ENCODE data around the gene CASS4.

CASS4 gene

DNA sequence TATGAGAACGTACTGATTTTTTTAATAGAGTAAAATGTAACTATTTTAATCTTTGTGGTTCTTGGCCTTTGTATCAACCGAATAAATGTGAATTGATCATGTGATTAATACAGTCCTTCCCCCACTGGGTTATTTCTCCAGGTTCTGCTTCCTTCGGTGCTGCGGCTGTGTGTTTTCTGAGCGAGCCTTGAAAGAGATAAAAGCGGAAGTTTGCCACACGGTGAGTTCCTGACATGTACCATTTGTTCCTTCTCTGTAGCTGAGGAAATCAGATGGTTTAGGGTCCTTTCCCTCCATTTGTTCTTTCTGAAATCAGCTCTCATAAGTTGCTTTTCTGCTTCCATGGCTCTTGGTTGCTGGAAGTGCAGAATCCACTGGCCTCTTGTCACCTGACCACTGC lies 71.9 kb downstream of the CASS4 start:
- Histone ChIP-seq H3K4me1 (ENCODE audit: control insufficient read depth, low read depth, low read length) (no peaks in the 10 kb centered on the region), H3K4me3 (ENCODE audit: low read length) (no peak overlapping the region), H3K36me3 (ENCODE audit: control insufficient read depth, low read depth, low read length) (peaks cover 33% of the 10 kb centered on the region), H3K27ac (ENCODE audit: low read length) (no peak overlapping the region), H3K27me3 (ENCODE audit: control insufficient read depth, insufficient read depth, low read length) (no peaks in the 10 kb centered on the region), H3K9me3 (ENCODE audit: control insufficient read depth, low read depth, low read length) (no peaks in the 10 kb centered on the region), H3K9ac (ENCODE audit: low read length) (no peak overlapping the region)

DNA sequence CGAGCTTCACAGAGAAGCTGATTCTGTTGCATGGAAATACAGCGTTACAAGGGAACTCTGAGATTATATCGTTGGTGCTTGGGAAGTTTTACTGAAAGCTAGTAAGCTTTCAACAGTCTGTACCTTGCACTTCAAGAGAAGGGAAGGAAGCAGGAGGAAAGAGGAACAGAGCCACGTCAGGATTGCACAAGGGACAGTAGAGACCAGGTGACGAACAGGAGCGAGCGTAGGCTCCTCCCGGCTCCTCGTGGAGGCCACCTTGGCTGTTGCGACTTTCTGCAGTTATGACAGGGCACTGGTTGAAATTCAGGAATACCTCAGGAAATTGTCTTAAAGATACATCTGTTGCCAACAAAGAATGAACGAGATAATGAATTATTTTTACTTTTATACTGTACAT lies 75.2 kb downstream of the CASS4 start:
- H3K36me3 ChIP-seq (ENCODE audit: control insufficient read depth, low read depth, low read length) = peaks cover 26% of the 10 kb centered on the region
- H3K9me3 ChIP-seq (ENCODE audit: control insufficient read depth, low read depth, low read length) = no peaks in the 10 kb centered on the region
- no peaks in the 10 kb centered on the region for H3K4me1 ChIP-seq (ENCODE audit: control insufficient read depth, low read depth, low read length)
- no peaks in the 10 kb centered on the region for H3K27me3 ChIP-seq (ENCODE audit: control insufficient read depth, insufficient read depth, low read length)
- H3K4me3 ChIP-seq (ENCODE audit: low read length) = no peak overlapping the region
- H3K27ac ChIP-seq (ENCODE audit: low read length) = no peak overlapping the region
- no peak overlapping the region for H3K9ac ChIP-seq (ENCODE audit: low read length)

DNA sequence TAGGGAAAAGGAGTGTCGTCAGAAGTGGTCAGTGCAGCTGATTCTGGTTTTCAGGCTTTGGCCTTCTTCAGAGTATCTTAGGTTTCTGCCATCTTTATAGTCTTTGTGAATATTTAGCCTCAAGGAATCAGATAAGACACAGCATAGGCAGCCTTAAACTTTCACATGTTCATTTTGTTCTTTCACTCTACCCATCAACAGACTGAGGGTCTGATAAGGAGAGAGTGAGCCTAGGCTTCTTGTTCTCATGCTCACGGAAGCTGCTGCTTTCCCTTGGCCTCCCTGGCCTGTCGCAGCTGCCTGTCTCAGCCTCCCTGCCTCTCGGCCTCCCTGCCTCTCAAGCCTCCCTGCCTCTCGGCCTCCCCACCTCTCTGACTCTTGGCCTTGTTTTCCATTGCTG lies 76.5 kb downstream of the CASS4 start:
- Histone ChIP-seq H3K36me3 (ENCODE audit: control insufficient read depth, low read depth, low read length) (peaks cover 26% of the 10 kb centered on the region), H3K9me3 (ENCODE audit: control insufficient read depth, low read depth, low read length) (no peaks in the 10 kb centered on the region), H3K4me3 (ENCODE audit: low read length) (no peak overlapping the region), H3K27ac (ENCODE audit: low read length) (no peak overlapping the region), H3K27me3 (ENCODE audit: control insufficient read depth, insufficient read depth, low read length) (no peaks in the 10 kb centered on the region), H3K9ac (ENCODE audit: low read length) (no peak overlapping the region), H3K4me1 (ENCODE audit: control insufficient read depth, low read depth, low read length) (no peaks in the 10 kb centered on the region)

DNA sequence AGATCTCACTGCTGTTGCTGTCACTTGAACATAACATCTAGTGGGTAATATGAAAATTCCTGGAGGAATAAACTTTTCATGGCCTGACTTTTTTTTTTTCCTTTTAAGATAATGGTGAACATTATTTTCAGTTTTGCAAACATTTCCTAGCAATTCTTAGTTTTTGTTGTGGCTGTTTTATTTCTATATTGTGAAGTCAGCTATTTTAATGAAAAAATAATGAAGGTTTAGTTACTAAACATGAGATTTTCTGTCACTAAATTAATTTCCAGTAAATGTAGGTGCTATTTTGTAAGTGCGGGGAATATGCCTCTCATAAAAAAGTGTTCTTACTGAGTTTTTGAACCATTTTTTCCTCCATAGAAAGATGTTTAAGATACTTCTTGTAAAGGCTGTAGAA lies 89.1 kb downstream of the CASS4 start:
- Histone ChIP-seq H3K27ac (ENCODE audit: low read length) (no peak overlapping the region), H3K4me3 (ENCODE audit: low read length) (no peak overlapping the region), H3K9ac (ENCODE audit: low read length) (no peak overlapping the region), H3K36me3 (ENCODE audit: control insufficient read depth, low read depth, low read length) (no peaks in the 10 kb centered on the region), H3K27me3 (ENCODE audit: control insufficient read depth, insufficient read depth, low read length) (no peaks in the 10 kb centered on the region), H3K4me1 (ENCODE audit: control insufficient read depth, low read depth, low read length) (no peaks in the 10 kb centered on the region), H3K9me3 (ENCODE audit: control insufficient read depth, low read depth, low read length) (no peaks in the 10 kb centered on the region)

DNA sequence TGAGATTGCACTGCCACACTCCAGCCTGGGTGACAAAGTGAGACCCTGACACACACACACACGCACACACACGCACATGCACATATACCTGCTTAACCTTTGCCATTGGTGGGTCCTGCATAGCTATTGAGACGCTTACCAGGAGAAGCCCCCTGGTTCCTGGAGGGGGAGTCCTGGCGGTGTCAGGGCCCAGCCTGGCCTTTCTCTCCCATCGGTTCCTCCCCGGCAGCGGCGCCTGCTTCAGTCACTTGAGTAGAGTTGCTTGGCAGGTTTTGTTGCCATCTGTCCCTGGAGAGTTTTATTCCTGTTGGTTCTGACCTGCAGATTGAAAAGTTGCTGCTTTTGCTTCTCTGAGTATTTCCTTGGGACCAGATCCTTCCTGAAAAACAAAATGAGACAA lies 91.9 kb downstream of the CASS4 start:
- H3K36me3 ChIP-seq (ENCODE audit: control insufficient read depth, low read depth, low read length) = no peaks in the 10 kb centered on the region
- H3K27me3 ChIP-seq (ENCODE audit: control insufficient read depth, insufficient read depth, low read length) = no peaks in the 10 kb centered on the region
- H3K9ac ChIP-seq (ENCODE audit: low read length) = no peak overlapping the region
- H3K4me3 ChIP-seq (ENCODE audit: low read length) = no peak overlapping the region
- no peak overlapping the region for H3K27ac ChIP-seq (ENCODE audit: low read length)
- no peaks in the 10 kb centered on the region for H3K9me3 ChIP-seq (ENCODE audit: control insufficient read depth, low read depth, low read length)
- H3K4me1 ChIP-seq (ENCODE audit: control insufficient read depth, low read depth, low read length) = no peaks in the 10 kb centered on the region

DNA sequence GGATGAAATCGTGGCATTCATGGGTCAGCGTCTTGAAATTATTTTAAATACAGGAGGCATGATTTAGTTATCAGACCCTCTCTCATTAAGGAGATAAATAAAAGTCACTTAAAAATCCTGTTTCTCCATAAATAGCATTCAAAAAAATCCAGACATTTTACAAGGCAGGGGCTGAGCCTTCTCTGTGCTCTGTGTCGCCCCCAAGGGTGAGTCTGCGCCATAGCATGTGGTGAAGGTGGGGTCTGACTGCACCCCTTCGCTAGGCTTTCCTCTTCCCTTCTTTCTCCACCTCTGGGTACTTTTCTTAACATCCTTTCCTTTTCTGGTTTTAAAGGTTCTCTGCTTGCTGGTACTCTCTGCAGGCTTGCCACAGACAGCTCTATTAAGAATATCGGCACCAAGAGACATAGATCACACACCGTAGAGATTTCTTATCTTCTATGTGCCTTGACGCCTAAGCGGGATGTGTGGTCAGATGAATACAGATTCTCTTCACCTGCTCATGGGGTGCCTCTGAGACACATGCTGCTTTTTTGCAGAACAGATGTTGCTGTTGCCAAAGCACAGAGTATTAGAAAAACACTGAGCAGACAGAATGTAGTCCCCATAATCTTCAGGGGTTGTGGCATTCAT lies 92.4 kb downstream of the CASS4 start:
- no peaks in the 10 kb centered on the region for H3K36me3 ChIP-seq (ENCODE audit: control insufficient read depth, low read depth, low read length)
- H3K4me1 ChIP-seq (ENCODE audit: control insufficient read depth, low read depth, low read length) = no peaks in the 10 kb centered on the region
- H3K9me3 ChIP-seq (ENCODE audit: control insufficient read depth, low read depth, low read length) = no peaks in the 10 kb centered on the region
- H3K27me3 ChIP-seq (ENCODE audit: control insufficient read depth, insufficient read depth, low read length) = no peaks in the 10 kb centered on the region
- no peak overlapping the region for H3K9ac ChIP-seq (ENCODE audit: low read length)
- no peak overlapping the region for H3K4me3 ChIP-seq (ENCODE audit: low read length)
- no peak overlapping the region for H3K27ac ChIP-seq (ENCODE audit: low read length)

DNA sequence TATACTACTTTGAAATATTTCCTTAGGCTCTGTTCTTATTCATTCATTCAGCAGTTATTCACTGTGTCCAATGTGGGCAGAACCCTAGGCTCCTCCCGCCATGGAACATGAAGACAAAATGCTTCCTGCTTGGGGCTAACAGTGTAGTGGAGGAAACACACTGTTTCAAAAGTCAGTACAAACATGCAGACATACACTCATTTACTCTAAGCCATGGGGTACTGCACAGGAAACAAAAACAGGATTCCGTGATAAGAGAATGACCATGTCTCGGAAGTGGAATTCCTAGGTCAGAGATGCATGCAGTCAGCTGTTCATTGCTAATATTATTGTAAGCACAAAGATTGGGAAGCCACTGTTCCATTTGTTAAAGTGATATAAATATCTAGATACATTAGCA lies 94.0 kb downstream of the CASS4 start:
- no peaks in the 10 kb centered on the region for H3K9me3 ChIP-seq (ENCODE audit: control insufficient read depth, low read depth, low read length)
- no peaks in the 10 kb centered on the region for H3K4me1 ChIP-seq (ENCODE audit: control insufficient read depth, low read depth, low read length)
- no peak overlapping the region for H3K4me3 ChIP-seq (ENCODE audit: low read length)
- no peaks in the 10 kb centered on the region for H3K36me3 ChIP-seq (ENCODE audit: control insufficient read depth, low read depth, low read length)
- H3K9ac ChIP-seq (ENCODE audit: low read length) = no peak overlapping the region
- no peak overlapping the region for H3K27ac ChIP-seq (ENCODE audit: low read length)
- H3K27me3 ChIP-seq (ENCODE audit: control insufficient read depth, insufficient read depth, low read length) = no peaks in the 10 kb centered on the region

All from iPS-18a (cell line).